ENCODE results near the gene CD2AP.

The CD2AP gene

GRCh38 chr6:47495954-47496545 lies 18.5 kb downstream of the CD2AP start:
- peak; percentile 34 to 38 for DNase-seq
- TF ChIP-seq GATA1 (IDR thresholded peaks at IDR 0.05; ENCODE audit: low read depth, low read length) = no peak
- no peak for TF ChIP-seq POLR2A (IDR thresholded peaks at IDR 0.05; ENCODE audit: low read length)

GRCh38 chr6:47496935-47497579 lies 19.5 kb downstream of the CD2AP start:
- DNase-seq = no peak
- TF ChIP-seq GATA1 (IDR thresholded peaks at IDR 0.05; ENCODE audit: low read depth, low read length) = no peak
- TF ChIP-seq POLR2A (IDR thresholded peaks at IDR 0.05; ENCODE audit: low read length) = no peak

DNA sequence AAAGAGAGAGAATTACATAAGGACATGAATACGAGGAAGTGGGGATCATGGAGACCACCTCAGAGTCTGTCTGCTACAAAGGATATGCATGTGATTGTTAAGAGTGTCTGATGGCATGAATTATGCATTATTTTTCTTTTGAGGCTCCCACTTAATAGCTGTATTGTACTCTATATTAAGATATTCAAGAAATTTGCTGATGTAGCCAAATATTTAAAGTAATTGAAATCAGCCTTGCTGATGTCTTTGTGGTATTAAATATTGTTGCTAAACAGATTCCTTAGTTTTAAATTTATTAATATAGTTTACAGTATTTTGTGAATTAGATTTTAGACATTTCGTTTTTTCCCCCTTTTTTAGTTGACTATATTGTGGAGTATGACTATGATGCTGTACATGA lies 25.3 kb downstream of the CD2AP start:
- TF ChIP-seq POLR2A (IDR thresholded peaks at IDR 0.05; ENCODE audit: low read length) (no peak), GATA1 (IDR thresholded peaks at IDR 0.05; ENCODE audit: low read depth, low read length) (no peak)
- no peak for DNase-seq

GRCh38 chr6:47509937-47510336 lies 32.3 kb downstream of the CD2AP start:
- DNase-seq = no peak
- TF ChIP-seq POLR2A (IDR thresholded peaks at IDR 0.05; ENCODE audit: low read length) = no peak
- TF ChIP-seq GATA1 (IDR thresholded peaks at IDR 0.05; ENCODE audit: low read depth, low read length) = no peak

DNA sequence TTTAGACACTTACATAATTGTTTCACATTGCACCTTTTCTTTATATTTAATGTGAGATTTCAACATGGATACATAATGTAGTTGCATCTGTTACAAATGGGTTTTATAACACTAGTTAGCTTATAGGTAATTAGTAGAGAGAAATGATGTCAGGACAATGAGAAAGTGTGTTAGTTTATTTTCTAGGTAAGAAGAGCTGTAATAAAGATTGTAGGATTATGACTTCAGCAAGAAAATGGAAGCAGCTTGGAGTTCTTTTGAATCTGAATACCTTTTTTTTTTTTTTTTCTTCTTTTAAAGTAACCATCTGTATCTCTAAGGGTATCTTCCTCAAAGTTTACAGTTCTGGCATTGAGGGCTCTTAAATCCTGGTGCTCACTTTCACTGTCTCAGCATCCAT lies 35.3 kb downstream of the CD2AP start:
- TF ChIP-seq POLR2A (IDR thresholded peaks at IDR 0.05; ENCODE audit: low read length) = no peak
- TF ChIP-seq GATA1 (IDR thresholded peaks at IDR 0.05; ENCODE audit: low read depth, low read length) = no peak
- DNase-seq = peak in 1 of 2 experiments; percentile 25

DNA sequence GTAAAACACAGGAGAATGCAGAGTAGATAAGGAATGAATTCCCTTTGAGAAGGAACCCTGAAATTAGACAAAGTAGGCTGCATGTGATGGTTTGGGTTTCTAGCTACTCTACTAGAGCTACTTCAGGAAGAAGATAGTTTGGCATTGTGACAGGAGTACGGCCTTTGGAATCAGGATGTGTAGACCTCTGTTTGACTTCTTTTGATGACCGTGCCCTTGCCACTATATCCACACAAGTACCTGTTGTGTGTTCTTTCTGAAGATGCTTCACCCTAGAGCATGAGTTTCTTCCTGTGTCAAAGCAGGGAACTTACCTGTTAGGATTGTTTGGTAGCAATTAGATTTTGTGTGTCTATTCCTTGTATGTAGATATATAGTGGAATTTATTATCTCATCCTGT lies 41.7 kb downstream of the CD2AP start:
- no peak for DNase-seq
- TF ChIP-seq POLR2A (IDR thresholded peaks at IDR 0.05; ENCODE audit: low read length) (no peak), GATA1 (IDR thresholded peaks at IDR 0.05; ENCODE audit: low read depth, low read length) (no peak)

GRCh38 chr6:47520282-47520681 lies 42.7 kb downstream of the CD2AP start:
- TF ChIP-seq POLR2A (IDR thresholded peaks at IDR 0.05; ENCODE audit: low read length) (no peak), GATA1 (IDR thresholded peaks at IDR 0.05; ENCODE audit: low read depth, low read length) (no peak)
- peak in 1 of 2 experiments; percentile 10 for DNase-seq

GRCh38 chr6:47521961-47522360 lies 44.4 kb downstream of the CD2AP start:
- TF ChIP-seq POLR2A (IDR thresholded peaks at IDR 0.05; ENCODE audit: low read length) = no peak
- no peak for TF ChIP-seq GATA1 (IDR thresholded peaks at IDR 0.05; ENCODE audit: low read depth, low read length)
- DNase-seq = no peak

DNA sequence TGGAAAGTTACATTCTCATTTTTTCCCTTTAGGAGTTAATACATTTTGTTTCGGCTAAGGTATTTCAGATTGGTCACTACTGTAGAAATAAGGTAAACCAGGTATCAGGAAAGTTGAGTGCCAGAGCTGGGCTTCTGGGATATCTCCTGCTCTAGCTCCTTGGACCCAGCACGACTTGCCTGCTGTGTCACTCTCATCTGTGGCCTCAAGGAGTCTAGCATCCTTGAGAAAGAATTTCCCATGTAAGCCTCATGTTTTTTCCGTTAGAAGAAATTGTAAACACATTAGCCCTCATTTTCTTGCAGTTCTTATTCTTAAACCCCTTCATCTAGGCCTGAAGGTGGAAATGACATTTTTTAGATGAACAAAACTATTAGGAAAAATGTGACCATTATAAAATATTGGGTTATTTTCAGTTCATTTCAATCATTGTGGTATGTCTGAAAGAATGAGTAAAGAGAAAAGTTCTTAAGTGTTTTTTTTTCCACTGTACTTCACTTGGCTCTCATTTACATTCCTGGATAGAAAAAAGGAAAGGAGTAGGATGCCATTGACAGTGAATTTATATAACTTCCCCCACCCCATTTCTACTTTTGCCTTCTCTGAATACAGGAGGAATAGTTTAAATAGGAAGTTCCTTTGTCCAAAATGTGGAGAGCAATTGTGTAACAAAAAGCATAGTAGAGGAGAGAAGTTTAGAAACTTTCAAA lies 46.7 kb downstream of the CD2AP start:
- TF ChIP-seq POLR2A (IDR thresholded peaks at IDR 0.05; ENCODE audit: low read length) (no peak), GATA1 (IDR thresholded peaks at IDR 0.05; ENCODE audit: low read depth, low read length) (no peak)
- no peak for DNase-seq

- no peak for TF ChIP-seq POLR2A (IDR thresholded peaks at IDR 0.05; ENCODE audit: low read length)
- no peak for TF ChIP-seq GATA1 (IDR thresholded peaks at IDR 0.05; ENCODE audit: low read depth, low read length)
- no peak for DNase-seq
Measured at GRCh38 chr6:47525330-47526057, 47.9 kb downstream of the CD2AP start.

DNA sequence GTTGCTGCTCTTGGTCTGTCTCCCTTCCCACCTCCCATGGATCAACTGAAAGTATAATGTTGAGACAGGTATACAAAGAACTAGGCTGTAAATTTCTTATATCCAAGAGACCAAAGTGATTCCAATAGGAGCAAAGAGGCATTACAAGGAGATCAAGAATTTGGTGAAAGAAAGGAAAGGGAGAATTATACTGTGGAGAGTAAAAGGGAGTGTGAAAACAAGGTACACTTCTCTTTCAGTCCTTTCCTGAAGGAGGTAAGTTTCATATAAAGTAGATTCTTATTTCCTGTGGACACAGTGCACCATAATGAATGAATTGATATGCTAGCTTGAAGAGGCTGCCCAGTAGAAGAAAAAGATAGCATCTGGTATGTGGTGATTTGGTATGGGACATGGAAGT lies 49.7 kb downstream of the CD2AP start:
- no peak for DNase-seq
- TF ChIP-seq GATA1 (IDR thresholded peaks at IDR 0.05; ENCODE audit: low read depth, low read length) (no peak), POLR2A (IDR thresholded peaks at IDR 0.05; ENCODE audit: low read length) (no peak)

- no peak for TF ChIP-seq GATA1 (IDR thresholded peaks at IDR 0.05; ENCODE audit: low read depth, low read length)
- no peak for TF ChIP-seq POLR2A (IDR thresholded peaks at IDR 0.05; ENCODE audit: low read length)
- no peak for DNase-seq
Measured at GRCh38 chr6:47529734-47530133, 52.1 kb downstream of the CD2AP start.

GRCh38 chr6:47532981-47533585 lies 55.5 kb downstream of the CD2AP start:
- TF ChIP-seq POLR2A (IDR thresholded peaks at IDR 0.05; ENCODE audit: low read length) = no peak
- no peak for TF ChIP-seq GATA1 (IDR thresholded peaks at IDR 0.05; ENCODE audit: low read depth, low read length)
- peak; percentile 43 to 72 for DNase-seq

DNA sequence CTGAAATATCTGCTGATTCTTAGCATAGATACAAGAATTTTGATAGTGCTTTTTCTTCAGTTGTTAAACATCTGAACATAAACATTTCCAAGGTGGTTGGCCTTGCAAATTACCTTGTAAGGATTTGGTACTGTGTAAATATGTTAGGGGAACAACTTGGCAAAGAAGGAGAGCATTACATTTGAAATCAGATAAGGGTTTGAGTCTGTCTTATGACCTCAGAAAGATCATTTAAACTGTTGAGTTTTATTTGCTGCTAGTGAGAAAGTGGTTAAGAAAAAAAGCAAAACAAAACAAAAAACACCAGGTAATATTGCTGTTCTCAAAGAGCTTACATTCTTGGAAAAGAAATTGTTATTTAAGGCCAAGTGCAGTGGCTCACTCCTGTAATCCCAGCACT lies 56.5 kb downstream of the CD2AP start:
- no peak for TF ChIP-seq GATA1 (IDR thresholded peaks at IDR 0.05; ENCODE audit: low read depth, low read length)
- no peak for TF ChIP-seq POLR2A (IDR thresholded peaks at IDR 0.05; ENCODE audit: low read length)
- DNase-seq = peak; percentile 17 to 25
